OCI-LY1 (cell line): ENCODE data around the gene MDN1.
"Not testable (repeated sequence)": the region's sequence is repeated elsewhere in the genome, so short reads cannot be mapped to it uniquely, and the experiment has no call there.

ENCODE experiments used
- H2AFZ ChIP-seq: fragments of 200-600 bp; sonication (generic), shearing (Covaris generic); 2 replicates; pipeline ENCODE4 v1.6.0; 2014; ENCODE audit warnings: antibody characterized with exemption, mild to moderate bottlenecking, low read length
- H3F3A ChIP-seq: fragments of 200-600 bp; sonication (generic), shearing (Covaris generic); 2 replicates; pipeline ENCODE4 v1.6.0; 2014; ENCODE audit warnings: mild to moderate bottlenecking, antibody characterized with exemption, low read length, moderate library complexity; ENCODE audit not compliant: insufficient read depth
- H3K27ac ChIP-seq: fragments of 200-600 bp; sonication (generic); 2 replicates; pipeline ENCODE4 v1.5.1; 2014; ENCODE audit warnings: low read length, mixed run types, mild to moderate bottlenecking, low read depth; ENCODE audit not compliant: poor library complexity, severe bottlenecking
- H3K27me3 ChIP-seq: fragments of 200-600 bp; sonication (generic); 2 replicates; pipeline ENCODE4 v1.6.0; 2014; ENCODE audit warnings: antibody characterized with exemption, mild to moderate bottlenecking, low read length, moderate library complexity; ENCODE audit not compliant: insufficient read depth
- H3K36me3 ChIP-seq: fragments of 200-600 bp; sonication (generic); 2 replicates; pipeline ENCODE4 v1.6.1; 2014; ENCODE audit warnings: mild to moderate bottlenecking, antibody characterized with exemption, low read length, moderate library complexity, mixed read lengths; ENCODE audit not compliant: insufficient read depth
- H3K4me1 ChIP-seq: fragments of 200-600 bp; sonication (generic); 2 replicates; pipeline ENCODE4 v1.5.1; 2014; ENCODE audit warnings: mild to moderate bottlenecking, low read length, moderate library complexity; ENCODE audit not compliant: insufficient read depth, severe bottlenecking
- H3K4me2 ChIP-seq: fragments of 200-600 bp; sonication (generic), shearing (Covaris generic); 2 replicates; pipeline ENCODE4 v1.6.1; 2014; ENCODE audit warnings: low read length
- H3K4me3 ChIP-seq: fragments of 200-600 bp; sonication (generic); 2 replicates; pipeline ENCODE4 v1.5.1; 2014; ENCODE audit warnings: low read length, low read depth, mild to moderate bottlenecking, mixed read lengths; ENCODE audit not compliant: poor library complexity, severe bottlenecking
- H3K79me2 ChIP-seq: fragments of 200-600 bp; shearing (Covaris generic); 2 replicates; pipeline ENCODE4 v1.6.1; 2016; ENCODE audit warnings: mixed run types, low read length, mixed read lengths; ENCODE audit not compliant: insufficient read depth
- H3K9ac ChIP-seq: fragments of 200-600 bp; sonication (generic), shearing (Covaris generic); 2 replicates; pipeline ENCODE4 v1.6.1; 2014; ENCODE audit warnings: mild to moderate bottlenecking, low read length, mixed read lengths
- H3K9me2 ChIP-seq: fragments of 200-600 bp; sonication (generic), shearing (Covaris generic); 2 replicates; pipeline ENCODE4 v1.6.1; 2014; ENCODE audit warnings: low read depth, mild to moderate bottlenecking, low read length, mixed read lengths
- H3K9me3 ChIP-seq: fragments of 200-600 bp; shearing (Covaris generic); 2 replicates; pipeline ENCODE4 v1.6.1; 2014; ENCODE audit warnings: low read length, mixed read lengths
- H4K20me1 ChIP-seq: fragments of 200-600 bp; sonication (generic), shearing (Covaris generic); 2 replicates; pipeline ENCODE4 v1.6.0; 2016; ENCODE audit warnings: mild to moderate bottlenecking, low read length; ENCODE audit not compliant: insufficient read depth
- CTCF ChIP-seq: fragments of 200-600 bp; sonication (generic), shearing (Covaris generic); IDR thresholded peaks from 2 replicates; pipeline ENCODE4 v1.5.1; 2017; ENCODE audit warnings: mild to moderate bottlenecking, antibody characterized with exemption, low read length, moderate library complexity, mixed read lengths
- EZH2 ChIP-seq: fragments of 200-600 bp; sonication (generic), shearing (Covaris generic); IDR thresholded peaks from 2 replicates; pipeline ENCODE4 v1.8.0; 2017; ENCODE audit warnings: borderline replicate concordance, mixed run types, mild to moderate bottlenecking, antibody characterized with exemption, low read length, moderate library complexity, mixed read lengths

MDN1 gene

DNA sequence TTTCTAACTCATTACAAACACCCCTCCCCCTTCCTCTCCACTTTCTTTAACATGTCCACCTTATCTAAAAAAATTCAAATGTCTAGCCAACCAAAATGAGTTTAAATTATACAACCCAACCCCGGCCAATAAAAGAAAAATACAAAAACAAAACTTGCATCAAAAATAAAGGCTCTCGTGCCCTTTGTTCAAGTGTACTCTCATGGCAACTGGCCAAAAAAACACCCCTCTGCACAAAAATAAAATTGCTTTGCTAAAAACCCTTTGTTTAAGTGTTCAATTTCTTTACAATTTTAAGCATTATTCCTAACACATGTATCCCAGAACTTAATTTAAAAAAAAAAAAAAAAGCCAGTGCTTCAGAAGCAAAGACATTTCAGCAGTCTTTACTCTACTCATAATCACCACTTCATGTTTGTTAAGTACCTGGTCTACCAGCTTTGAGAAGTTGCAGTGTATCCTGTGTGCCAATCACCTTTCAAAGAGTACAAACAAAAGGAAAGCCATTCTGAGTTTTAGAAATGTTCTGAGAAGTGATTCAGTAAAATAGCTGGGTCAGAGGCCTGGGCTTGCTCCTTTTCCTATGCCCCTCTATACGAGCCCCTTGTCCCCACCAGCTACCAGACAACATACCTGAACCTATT, 87.5 kb downstream of the MDN1 start:
- Histone ChIP-seq H2AFZ (no peak overlapping the region), H3K4me1 (no peaks in the 10 kb centered on the region), H3K4me2 (no peak overlapping the region), H3K9me2 (no peaks in the 10 kb centered on the region), H3F3A (no peaks in the 10 kb centered on the region), H3K36me3 (peaks cover 89% of the 10 kb centered on the region), H3K9me3 (no peaks in the 10 kb centered on the region), H3K79me2 (no peaks in the 10 kb centered on the region), H3K4me3 (no peak overlapping the region), H3K9ac (no peak overlapping the region), H3K27me3 (no peaks in the 10 kb centered on the region), H4K20me1 (no peaks in the 10 kb centered on the region), H3K27ac (no peak overlapping the region)
- TF ChIP-seq CTCF (no peak), EZH2 (no peak)

DNA sequence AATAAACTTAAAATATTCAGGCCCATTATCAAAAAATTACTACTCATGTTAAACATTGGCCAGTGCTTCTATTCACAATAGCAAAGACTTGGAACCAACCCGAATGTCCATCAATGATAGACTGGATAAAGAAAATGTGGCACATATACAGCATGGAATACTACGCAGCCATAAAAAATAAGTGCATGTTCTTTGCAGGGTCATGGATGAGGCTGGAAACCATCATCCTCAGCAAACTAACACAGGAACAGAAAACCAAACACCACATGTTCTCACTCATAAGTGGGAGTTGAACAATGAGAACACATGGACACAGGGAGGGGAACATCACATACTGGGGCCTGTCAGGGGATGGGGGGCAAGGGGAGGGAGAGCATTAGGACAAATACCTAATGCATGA, 88.3 kb downstream of the MDN1 start:
- H3K79me2 ChIP-seq, H3K9ac ChIP-seq, H2AFZ ChIP-seq, H3K9me3 ChIP-seq, H3K27ac ChIP-seq, H3K9me2 ChIP-seq, H4K20me1 ChIP-seq, H3K4me1 ChIP-seq, H3F3A ChIP-seq, H3K4me3 ChIP-seq, H3K27me3 ChIP-seq, H3K4me2 ChIP-seq: not testable (repeated sequence)
- peaks cover 89% of the 10 kb centered on the region for H3K36me3 ChIP-seq

DNA sequence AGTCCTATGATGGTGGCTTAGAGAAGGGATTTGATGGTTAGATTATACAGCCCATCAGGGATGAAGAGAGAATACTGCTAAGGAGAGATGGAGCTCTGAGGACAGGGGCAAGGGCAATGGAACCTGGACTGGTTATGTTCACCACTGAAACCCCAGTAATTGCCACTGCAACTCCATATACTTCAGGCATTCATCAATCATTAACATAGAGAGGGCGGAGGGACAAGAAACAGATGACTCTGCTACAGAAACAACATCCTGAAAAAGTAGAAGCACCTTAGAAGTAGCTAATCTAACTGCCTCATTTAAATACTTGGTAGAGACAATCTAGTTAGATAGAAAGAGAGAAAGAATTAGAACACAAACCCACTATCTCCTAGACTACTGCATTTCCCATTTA, 89.8 kb downstream of the MDN1 start:
- H4K20me1 ChIP-seq = no peaks in the 10 kb centered on the region
- no peak for TF ChIP-seq EZH2
- no peak for TF ChIP-seq CTCF
- H3K36me3 ChIP-seq = peaks cover 90% of the 10 kb centered on the region

DNA sequence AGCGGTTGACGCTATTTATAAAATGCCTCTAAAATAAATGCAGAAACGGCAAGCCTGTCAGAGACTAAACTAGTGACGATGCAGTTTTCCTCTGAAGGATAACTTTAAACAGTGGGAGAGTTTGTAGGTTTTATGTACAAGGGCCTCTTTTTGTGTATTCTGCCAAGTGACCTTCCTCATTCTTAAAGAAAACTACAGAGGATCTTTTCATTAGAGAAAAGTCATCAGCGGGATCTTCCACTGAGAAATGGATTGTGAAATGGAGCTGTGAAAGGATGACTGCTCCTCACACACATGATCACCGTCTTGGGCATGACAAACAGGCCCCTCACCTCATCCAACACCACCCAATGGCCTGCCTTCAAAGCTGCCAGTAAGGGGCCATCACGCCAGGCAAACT, 92.1 kb downstream of the MDN1 start:
- Histone ChIP-seq H3K27me3 (no peaks in the 10 kb centered on the region), H3K9me2 (no peaks in the 10 kb centered on the region), H3K4me3 (no peak overlapping the region), H3K4me1 (no peaks in the 10 kb centered on the region), H3K9me3 (no peaks in the 10 kb centered on the region), H2AFZ (no peak overlapping the region), H3K79me2 (no peaks in the 10 kb centered on the region), H3F3A (no peaks in the 10 kb centered on the region), H3K27ac (no peak overlapping the region), H3K4me2 (no peak overlapping the region), H3K36me3 (peaks cover 95% of the 10 kb centered on the region), H3K9ac (no peak overlapping the region), H4K20me1 (no peaks in the 10 kb centered on the region)
- TF ChIP-seq EZH2 (no peak), CTCF (no peak)

More for the DNA sequence above, 89.8 kb downstream of the MDN1 start:
- Histone ChIP-seq H3K27me3 (no peaks in the 10 kb centered on the region), H3K79me2 (no peaks in the 10 kb centered on the region), H3K4me2 (no peak overlapping the region), H3K27ac (no peak overlapping the region), H3K4me3 (no peak overlapping the region), H3K9me3 (no peaks in the 10 kb centered on the region), H3K9me2 (no peaks in the 10 kb centered on the region), H2AFZ (no peak overlapping the region), H3K9ac (no peak overlapping the region), H3F3A (no peaks in the 10 kb centered on the region), H3K4me1 (no peaks in the 10 kb centered on the region)
